Caco-2 (cell line): Measurements from ENCODE around the gene NOXA1. TPM values are rescaled to one million over a fixed set of nuclear protein-coding genes. Genes with fewer than 3 reads are reported as not detected.
"Not testable (repeated sequence)": the region's sequence is repeated elsewhere in the genome, so short reads cannot be mapped to it uniquely, and the experiment has no call there.

Experiments
- BruUV-seq: library from RNA; stranded (reverse); fragments of 400-500 nt; replicated peaks from 2 replicates; lab custom pipeline; 2021; lab: Mats Ljungman, UMichigan
- CTCF ChIA-PET: fragments of 300-600 bp; sonication (Branson Sonifier 250); formaldehyde crosslinking; loops from one replicate; lab custom pipeline; 2022; ENCODE audit warnings: antibody characterized with exemption; lab: Charles Lee
- POLR2A ChIA-PET: fragments of 300-600 bp; sonication (Branson Sonifier 250); formaldehyde crosslinking; loops from one replicate; lab custom pipeline; 2022; ENCODE audit warnings: antibody characterized with exemption; lab: Charles Lee
- DNase-seq, 2 experiments: peaks; one replicate each; pipeline versions ENCODE4 v3.0.0 to v3.0.0-alpha.2; 2020 to 2022
- H3K27me3 ChIP-seq: replicated peaks from 2 replicates; pipeline ENCODE4 v1.6.0; 2011; ENCODE audit warnings: low read length; ENCODE audit not compliant: control insufficient read depth, insufficient read depth
- H3K36me3 ChIP-seq: 2 replicates; pipeline ENCODE4 v1.5.1; 2011; ENCODE audit warnings: low read length; ENCODE audit not compliant: control insufficient read depth, insufficient read depth
- H3K4me1 ChIP-seq: fragments of 250-450 bp; sonication (Bioruptor Pico); 2 replicates; pipeline ENCODE4 v1.5.1; 2020; ENCODE audit warnings: mild to moderate bottlenecking
- H3K4me3 ChIP-seq: 2 replicates; pipeline ENCODE4 v1.5.1; 2011; ENCODE audit warnings: low read depth, mild to moderate bottlenecking, control low read depth, low read length
- H3K9me3 ChIP-seq: fragments of 250-450 bp; sonication (Bioruptor Pico); 2 replicates; pipeline ENCODE4 v1.5.1; 2020; ENCODE audit warnings: mild to moderate bottlenecking, moderate library complexity
- H3K27ac Mint-ChIP-seq: one replicate; pipeline ENCODE4 v1.8.0; 2022; ENCODE audit warnings: mixed read lengths; ENCODE audit not compliant: unreplicated experiment
- H3K27me3 Mint-ChIP-seq: one replicate; pipeline ENCODE4 v1.8.0; 2022; ENCODE audit warnings: mixed read lengths; ENCODE audit not compliant: insufficient read depth, unreplicated experiment
- H3K36me3 Mint-ChIP-seq: one replicate; pipeline ENCODE4 v1.8.0; 2022; ENCODE audit warnings: mild to moderate bottlenecking, mixed read lengths; ENCODE audit not compliant: insufficient read depth, unreplicated experiment
- H3K4me1 Mint-ChIP-seq: one replicate; pipeline ENCODE4 v1.8.0; 2022; ENCODE audit warnings: low read depth, mixed read lengths; ENCODE audit not compliant: unreplicated experiment
- H3K4me3 Mint-ChIP-seq: one replicate; pipeline ENCODE4 v1.8.0; 2022; ENCODE audit warnings: mild to moderate bottlenecking, moderate library complexity, mixed read lengths; ENCODE audit not compliant: unreplicated experiment
- H3K9me3 Mint-ChIP-seq: one replicate; pipeline ENCODE4 v1.8.0; 2022; ENCODE audit warnings: mixed read lengths; ENCODE audit not compliant: unreplicated experiment
- CTCF ChIP-seq, 2 experiments: fragments of 200-600 bp in 1 of 2; IDR thresholded peaks; 1 replicate in 1 of 2; 2 replicates in 1 of 2; pipeline versions ENCODE4 v1.5.1 to v1.8.0; 2011 to 2022; ENCODE audit warnings: antibody characterized with exemption in 1 of 2, control low read depth in 1 of 2, inconsistent platforms in 1 of 2, low read depth in 1 of 2, low read length in 1 of 2, mild to moderate bottlenecking in 1 of 2, moderate library complexity in 1 of 2; ENCODE audit not compliant: insufficient read depth in 1 of 2, severe bottlenecking in 1 of 2, unreplicated experiment in 1 of 2
- intact Hi-C: fragments of 100-400 bp; cut with micrococcal nuclease; formaldehyde crosslinking; loops from one replicate; pipeline ENCODE4 v1.10.0; 2022; ENCODE audit not compliant: unreplicated experiment
- total RNA-seq: library from RNA; stranded (reverse); gene quantifications from 2 replicates; pipeline ENCODE4 v1.2.3, GENCODE V29; 2022

The NOXA1 gene
- total RNA-seq, 1 experiment from 2014 or later = 8.6 TPM

- BruUV-seq = no TSS peak
- H3K4me1 ChIP-seq = peaks cover 15% of the 10 kb centered on the region
- H3K27ac Mint-ChIP-seq = no peak overlapping the region
- TF ChIP-seq CTCF (IDR thresholded peaks at IDR 0.05; ENCODE audit: insufficient read depth in 1 of 2, low read depth in 1 of 2, low read length in 1 of 2, severe bottlenecking in 1 of 2, unreplicated experiment in 1 of 2) = no peak
- intact Hi-C loops = loop anchor here (10.0 kb wide), 1 partner anchor 145 kb away; the partner anchor contains the start of gene ZMYND19
- peaks cover 6% of the 10 kb centered on the region for H3K36me3 ChIP-seq
- H3K4me3 ChIP-seq = no peak overlapping the region
- H3K9me3 Mint-ChIP-seq = no peaks in the 10 kb centered on the region
- ChIA-PET POLR2A (no interaction called here), CTCF (no interaction called here)
- H3K4me1 Mint-ChIP-seq = peaks cover 14% of the 10 kb centered on the region
- H3K4me3 Mint-ChIP-seq = no peak overlapping the region
- no peaks in the 10 kb centered on the region for H3K27me3 ChIP-seq
- peaks cover 49% of the 10 kb centered on the region for H3K36me3 Mint-ChIP-seq
- H3K27me3 Mint-ChIP-seq = no peaks in the 10 kb centered on the region
- H3K9me3 ChIP-seq = no peaks in the 10 kb centered on the region; the same call in 1 of the 2 replicates
- no peak for DNase-seq
Observed at GRCh38 chr9:137449931-137450538, 26.8 kb downstream of the NOXA1 start.

DNA sequence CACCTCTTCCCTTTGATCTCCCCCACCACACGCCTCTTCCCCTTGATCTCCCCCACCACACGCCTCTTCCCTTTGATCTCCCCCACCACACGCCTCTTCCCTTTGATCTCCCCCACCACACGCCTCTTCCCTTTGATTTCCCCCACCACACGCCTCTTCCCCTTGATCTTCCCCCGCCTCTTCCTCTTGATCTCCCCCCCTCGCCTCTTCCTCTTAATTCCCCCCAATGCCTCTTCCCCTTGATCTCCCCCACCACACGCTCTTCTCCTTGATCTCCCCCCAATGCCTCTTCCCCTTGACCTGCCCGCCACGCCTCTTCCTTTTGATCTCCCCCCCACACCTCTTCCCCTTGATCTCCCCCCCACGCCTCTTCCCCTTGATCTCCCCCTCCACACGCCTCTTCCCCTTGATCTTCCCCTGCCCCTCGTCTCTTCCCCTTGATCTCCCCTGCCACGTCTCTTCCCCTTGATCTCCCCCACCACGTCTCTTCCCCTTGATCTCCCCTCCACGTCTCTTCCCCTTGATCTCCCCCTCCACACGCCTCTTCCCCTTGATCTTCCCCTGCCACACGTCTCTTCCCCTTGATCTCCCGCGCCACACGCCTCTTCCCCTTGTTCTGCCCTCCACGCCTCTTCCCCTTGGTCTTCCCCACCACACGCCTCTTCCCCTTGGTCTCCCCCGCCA lies 27.5 kb downstream of the NOXA1 start:
- CTCF ChIA-PET, POLR2A ChIA-PET: not testable (repeated sequence)

GRCh38 chr9:137451264-137452005 lies 28.2 kb downstream of the NOXA1 start:
- H3K27me3 Mint-ChIP-seq, H3K4me1 Mint-ChIP-seq, intact Hi-C loops, H3K4me3 Mint-ChIP-seq, H3K4me3 ChIP-seq, H3K9me3 ChIP-seq, H3K36me3 ChIP-seq, H3K27me3 ChIP-seq, CTCF ChIA-PET, H3K4me1 ChIP-seq, H3K9me3 Mint-ChIP-seq, BruUV-seq, DNase-seq, POLR2A ChIA-PET, H3K27ac Mint-ChIP-seq: not testable (repeated sequence)
- peaks cover 60% of the 10 kb centered on the region for H3K36me3 Mint-ChIP-seq

More for the DNA sequence above, 27.5 kb downstream of the NOXA1 start:
- H3K4me3 ChIP-seq, intact Hi-C loops, DNase-seq, H3K27me3 ChIP-seq, H3K4me1 ChIP-seq, H3K9me3 ChIP-seq, H3K27ac Mint-ChIP-seq, H3K27me3 Mint-ChIP-seq, BruUV-seq, H3K9me3 Mint-ChIP-seq, H3K36me3 ChIP-seq, H3K4me1 Mint-ChIP-seq, H3K4me3 Mint-ChIP-seq: not testable (repeated sequence)
- peaks cover 52% of the 10 kb centered on the region for H3K36me3 Mint-ChIP-seq
